ENCODE measurements around the gene UCKL1. TPM values are rescaled to one million over a fixed set of nuclear protein-coding genes. Genes with fewer than 3 reads are reported as not detected.

UCKL1 gene
- total RNA-seq, 4 donors from 2014 or later = 24.4 to 47.7 (median 27.1) TPM

DNA sequence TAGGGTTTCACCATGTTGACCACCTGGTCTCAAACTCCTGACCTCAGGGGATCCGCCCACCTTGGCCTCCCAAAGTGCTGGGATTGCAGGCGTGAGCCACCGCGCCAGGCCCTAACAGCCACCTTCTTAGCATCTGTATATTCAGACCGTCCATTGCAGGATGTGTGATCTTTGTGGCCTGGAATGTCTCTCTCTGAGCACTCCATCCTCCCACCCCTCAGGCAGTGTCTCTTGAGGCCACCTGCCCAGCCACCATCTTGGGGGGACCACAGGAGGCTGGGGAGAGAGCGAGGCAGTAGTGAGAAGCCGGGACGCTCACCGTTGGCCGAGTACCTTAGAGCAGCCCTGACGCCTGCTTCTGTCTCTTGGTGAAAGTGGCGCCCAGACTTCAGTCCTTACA, 42.4 kb downstream of the UCKL1 start:
- TF ChIP-seq, protein P1, sequence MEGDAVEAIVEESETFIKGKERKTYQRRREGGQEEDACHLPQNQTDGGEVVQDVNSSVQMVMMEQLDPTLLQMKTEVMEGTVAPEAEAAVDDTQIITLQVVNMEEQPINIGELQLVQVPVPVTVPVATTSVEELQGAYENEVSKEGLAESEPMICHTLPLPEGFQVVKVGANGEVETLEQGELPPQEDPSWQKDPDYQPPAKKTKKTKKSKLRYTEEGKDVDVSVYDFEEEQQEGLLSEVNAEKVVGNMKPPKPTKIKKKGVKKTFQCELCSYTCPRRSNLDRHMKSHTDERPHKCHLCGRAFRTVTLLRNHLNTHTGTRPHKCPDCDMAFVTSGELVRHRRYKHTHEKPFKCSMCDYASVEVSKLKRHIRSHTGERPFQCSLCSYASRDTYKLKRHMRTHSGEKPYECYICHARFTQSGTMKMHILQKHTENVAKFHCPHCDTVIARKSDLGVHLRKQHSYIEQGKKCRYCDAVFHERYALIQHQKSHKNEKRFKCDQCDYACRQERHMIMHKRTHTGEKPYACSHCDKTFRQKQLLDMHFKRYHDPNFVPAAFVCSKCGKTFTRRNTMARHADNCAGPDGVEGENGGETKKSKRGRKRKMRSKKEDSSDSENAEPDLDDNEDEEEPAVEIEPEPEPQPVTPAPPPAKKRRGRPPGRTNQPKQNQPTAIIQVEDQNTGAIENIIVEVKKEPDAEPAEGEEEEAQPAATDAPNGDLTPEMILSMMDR (IDR thresholded peaks at IDR 0.05; ENCODE audit: low read depth) = no peak

DNA sequence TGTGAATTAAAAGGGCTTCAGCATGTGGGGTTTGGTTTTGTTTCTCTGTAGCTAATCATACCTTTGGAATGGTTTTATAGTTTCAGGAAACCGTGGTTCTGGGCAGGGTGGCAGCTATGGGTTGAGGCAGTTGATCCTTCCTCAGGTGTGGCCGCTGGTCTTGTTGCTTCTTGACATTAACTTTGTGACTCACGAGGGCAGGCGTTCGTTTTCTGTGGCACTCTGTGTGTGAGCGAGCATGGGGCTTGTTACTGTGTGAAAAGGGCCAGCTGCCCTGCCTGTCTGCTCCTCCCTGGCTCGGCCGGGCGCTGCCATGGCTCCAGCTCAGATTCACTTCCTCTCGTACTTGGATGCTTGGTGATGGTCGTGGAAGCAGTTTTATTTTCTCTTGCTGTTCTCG, 45.0 kb downstream of the UCKL1 start:
- TF ChIP-seq, protein P1 (IDR thresholded peaks at IDR 0.05; ENCODE audit: low read depth) = no peak

DNA sequence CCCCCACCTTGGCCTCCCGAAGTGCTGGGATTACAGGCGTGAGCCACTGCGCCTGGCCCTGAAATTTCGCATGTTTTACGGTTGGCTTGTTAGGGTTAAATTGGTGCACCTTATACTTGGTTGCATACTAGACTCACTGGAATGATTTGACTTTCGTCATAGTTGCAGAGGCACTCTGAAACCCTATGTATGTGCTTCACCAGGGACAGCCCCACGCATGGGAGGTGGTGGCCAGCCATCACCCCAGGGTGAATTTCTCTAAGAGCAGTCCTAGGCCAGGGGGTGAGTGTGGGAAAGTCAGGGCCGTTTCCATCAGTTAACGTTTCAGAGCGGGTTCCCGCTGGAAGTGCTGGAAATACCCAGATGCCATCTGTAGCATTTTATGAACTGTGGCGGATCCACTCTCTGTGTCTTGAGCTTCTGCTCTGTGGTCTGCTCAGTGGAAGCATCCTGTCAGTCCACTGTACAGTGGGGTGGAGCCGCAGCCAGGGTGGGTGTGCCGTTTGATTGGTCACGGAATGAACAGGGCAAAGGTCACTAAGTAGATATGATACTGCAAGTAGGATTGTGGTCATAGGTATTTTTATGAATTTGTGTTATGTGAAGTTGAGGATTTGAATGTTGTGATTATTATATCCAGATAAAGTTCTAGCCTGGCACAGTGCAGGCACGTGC, 48.1 kb downstream of the UCKL1 start:
- TF ChIP-seq, protein P1 (IDR thresholded peaks at IDR 0.05; ENCODE audit: low read depth) = no peak

DNA sequence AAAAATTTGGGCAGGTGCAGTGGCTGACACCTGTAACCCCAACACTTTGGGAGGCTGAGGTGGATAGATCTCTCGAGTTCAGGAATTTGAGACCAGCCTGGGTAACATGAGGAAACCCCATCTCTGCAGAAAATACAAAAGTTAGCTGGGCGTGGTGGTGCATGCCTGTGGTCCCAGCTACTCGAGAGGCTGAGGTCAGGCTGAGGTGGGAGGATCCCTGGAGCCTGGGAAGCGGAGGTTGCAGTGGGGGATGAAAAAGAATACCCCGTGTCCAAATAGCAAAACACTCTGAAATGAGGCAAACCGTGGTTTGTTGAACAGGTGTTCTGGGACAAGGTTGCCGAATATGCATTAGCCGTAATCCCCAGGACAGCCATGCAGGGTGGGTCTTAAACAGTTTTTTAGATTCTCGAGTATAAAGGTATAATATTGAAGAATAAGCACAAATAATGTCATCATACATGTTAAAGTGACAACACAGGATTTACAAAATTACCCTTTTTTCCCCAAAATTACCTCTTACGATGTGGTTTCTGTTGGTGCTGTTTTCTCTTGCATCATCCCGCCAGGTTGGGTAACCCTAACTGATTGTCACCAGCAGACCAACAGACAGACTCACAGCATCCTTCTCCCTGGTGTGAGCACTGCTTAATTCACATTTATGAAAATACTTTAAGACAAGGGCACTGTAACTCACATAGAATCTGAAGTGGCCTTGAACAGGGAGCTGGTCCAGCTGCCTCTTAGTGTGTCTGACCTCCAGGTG, 52.2 kb downstream of the UCKL1 start:
- TF ChIP-seq, protein P1 (IDR thresholded peaks at IDR 0.05; ENCODE audit: low read depth) = no peak

DNA sequence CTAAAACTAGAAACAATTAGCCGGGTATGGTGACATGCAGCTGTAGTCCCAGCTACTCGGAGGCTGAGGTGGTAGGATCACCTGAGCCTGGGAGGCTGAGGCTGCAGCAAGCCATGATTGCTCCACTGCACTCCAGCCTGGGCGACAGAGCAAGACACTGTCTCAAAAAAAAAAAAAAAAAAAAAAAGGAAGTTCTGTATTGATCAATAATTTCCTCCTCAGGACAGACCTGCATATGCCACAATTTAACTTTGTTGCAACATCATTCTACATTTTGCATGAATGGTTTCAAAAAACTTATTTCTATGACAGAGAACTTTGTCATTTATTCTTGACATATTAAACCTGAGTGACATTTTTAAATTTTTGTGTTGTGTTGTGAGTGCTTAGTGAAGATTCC, 55.8 kb downstream of the UCKL1 start:
- TF ChIP-seq, protein P1 (IDR thresholded peaks at IDR 0.05; ENCODE audit: low read depth) = no peak

DNA sequence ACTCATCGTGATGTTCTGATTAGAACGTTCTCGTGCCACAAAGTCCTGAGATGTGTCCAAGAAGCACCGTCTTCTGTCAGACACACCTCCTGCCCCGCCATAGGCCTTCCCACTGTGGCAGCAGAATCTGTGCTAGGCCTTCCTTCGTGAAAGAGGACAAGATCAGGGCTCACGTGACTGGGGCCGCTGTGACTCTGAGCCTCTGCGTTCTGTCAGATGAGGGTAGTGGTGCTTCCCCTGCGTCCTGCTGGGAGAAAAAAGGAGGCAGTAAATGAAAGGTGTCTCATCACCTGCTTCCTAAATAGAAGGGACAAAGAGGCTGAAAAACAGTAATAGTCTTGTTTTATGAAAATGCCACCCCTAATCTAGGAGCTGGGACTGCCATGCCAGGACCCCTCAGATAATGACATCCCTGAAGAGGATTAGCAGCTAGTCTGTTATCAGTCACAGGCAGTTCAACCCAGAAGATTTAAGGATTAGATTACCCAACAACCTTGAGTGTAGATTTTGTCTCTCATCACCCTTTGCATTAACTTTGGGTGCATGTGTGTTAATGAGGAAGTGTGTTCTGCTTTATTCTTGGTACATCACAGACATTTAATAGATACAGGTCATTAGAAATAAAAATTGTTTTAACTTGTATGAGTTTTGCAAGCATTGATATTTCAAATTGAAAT, 57.2 kb downstream of the UCKL1 start:
- TF ChIP-seq, protein P1 (IDR thresholded peaks at IDR 0.05; ENCODE audit: low read depth) = no peak

DNA sequence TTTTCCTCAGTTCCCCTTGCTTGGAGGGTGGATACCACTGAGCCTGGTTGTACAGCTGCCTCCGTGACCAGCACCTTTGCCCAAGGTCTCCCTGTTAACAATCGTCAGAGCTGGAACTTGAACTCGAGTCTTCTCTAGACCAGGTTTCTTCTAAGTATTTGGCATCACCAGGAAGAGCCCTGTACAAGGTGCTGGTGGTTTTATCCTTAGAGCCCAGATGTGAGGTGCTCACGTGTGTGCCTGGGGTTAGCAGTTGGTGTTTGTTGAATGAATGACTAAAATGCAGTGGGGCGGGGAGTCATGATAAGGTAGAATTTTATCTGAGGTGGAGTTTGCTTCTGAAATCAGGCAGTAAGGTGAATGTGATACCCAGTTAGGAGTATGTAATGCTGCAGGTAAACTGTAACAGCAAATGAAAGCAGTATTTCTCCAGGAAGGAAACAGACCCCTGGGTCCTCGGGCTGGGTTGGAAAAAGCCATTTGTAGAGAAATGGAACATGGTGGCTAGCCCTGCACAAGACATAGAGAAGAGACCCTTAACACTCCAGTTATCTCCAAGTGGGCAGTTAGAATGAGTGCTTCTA, 58.1 kb downstream of the UCKL1 start:
- TF ChIP-seq, protein P1 (IDR thresholded peaks at IDR 0.05; ENCODE audit: low read depth) = no peak

Measured in subcutaneous adipose tissue (tissue), 4 donors.